Trophoblast cell (in vitro differentiated cells and primary cell): ENCODE data around the gene KLRC4.
"Not testable (repeated sequence)": the region's sequence is repeated elsewhere in the genome, so short reads cannot be mapped to it uniquely, and the experiment has no call there.

Source experiments
- DNase-seq, 2 donors: peaks; one replicate each; pipeline ENCODE4 v3.0.0-alpha.2; 2016
- H2AFZ ChIP-seq: 2 replicates; pipeline ENCODE4 v1.6.1; 2013; ENCODE audit warnings: low read length, moderate library complexity, mild to moderate bottlenecking; ENCODE audit not compliant: insufficient read depth, poor library complexity
- H2AK5ac ChIP-seq: 2 replicates; pipeline ENCODE4 v1.6.1; 2013; ENCODE audit warnings: mild to moderate bottlenecking, low read length
- H2BK120ac ChIP-seq: 2 replicates; pipeline ENCODE4 v1.6.1; 2013; ENCODE audit warnings: low read length, mild to moderate bottlenecking, moderate library complexity; ENCODE audit not compliant: insufficient read depth, poor library complexity
- H2BK12ac ChIP-seq: 2 replicates; pipeline ENCODE4 v1.6.1; 2013; ENCODE audit warnings: mild to moderate bottlenecking, low read length, moderate library complexity
- H2BK5ac ChIP-seq: 2 replicates; pipeline ENCODE4 v1.6.1; 2013; ENCODE audit warnings: low read length, low read depth, moderate library complexity, mild to moderate bottlenecking; ENCODE audit not compliant: poor library complexity
- H3K14ac ChIP-seq: 2 replicates; pipeline ENCODE4 v1.6.1; 2013; ENCODE audit warnings: mild to moderate bottlenecking, low read length
- H3K18ac ChIP-seq: 2 replicates; pipeline ENCODE4 v1.6.1; 2013; ENCODE audit warnings: mild to moderate bottlenecking, low read length
- H3K23ac ChIP-seq: 2 replicates; pipeline ENCODE4 v1.6.1; 2013; ENCODE audit warnings: low read length
- H3K27ac ChIP-seq: 2 replicates; pipeline ENCODE4 v1.5.1; 2013; ENCODE audit warnings: low read depth, mild to moderate bottlenecking, inconsistent platforms, low read length, moderate library complexity
- H3K27me3 ChIP-seq: 2 replicates; pipeline ENCODE4 v1.6.1; 2013; ENCODE audit warnings: inconsistent platforms, mild to moderate bottlenecking, low read length, moderate library complexity; ENCODE audit not compliant: insufficient read depth
- H3K36me3 ChIP-seq, 2 experiments: 1 replicate in 1 of 2; 2 replicates in 1 of 2; pipeline ENCODE4 v1.6.1; 2013; ENCODE audit warnings: low read length in 2 of 2, mild to moderate bottlenecking in 2 of 2, moderate library complexity in 1 of 2; ENCODE audit not compliant: insufficient read depth in 2 of 2, control insufficient read depth in 1 of 2
- H3K4ac ChIP-seq: 2 replicates; pipeline ENCODE4 v1.6.1; 2013; ENCODE audit warnings: low read depth, mild to moderate bottlenecking, low read length, moderate library complexity
- H3K4me1 ChIP-seq, 2 experiments: 1 replicate in 1 of 2; 2 replicates in 1 of 2; pipeline ENCODE4 v1.6.1; 2013; ENCODE audit warnings: low read length in 2 of 2, mild to moderate bottlenecking in 2 of 2, moderate library complexity in 1 of 2; ENCODE audit not compliant: insufficient read depth in 2 of 2, control insufficient read depth in 1 of 2
- H3K4me2 ChIP-seq: 2 replicates; pipeline ENCODE4 v1.6.1; 2013; ENCODE audit warnings: inconsistent platforms, mild to moderate bottlenecking, low read length, moderate library complexity
- H3K4me3 ChIP-seq: 2 replicates; pipeline ENCODE4 v1.5.1; 2013; ENCODE audit warnings: mild to moderate bottlenecking, low read depth, low read length, inconsistent platforms
- H3K79me1 ChIP-seq: one replicate; pipeline ENCODE4 v1.6.1; 2013; ENCODE audit warnings: low read length
- H3K79me2 ChIP-seq: 2 replicates; pipeline ENCODE4 v1.6.1; 2013; ENCODE audit warnings: low read length, mild to moderate bottlenecking; ENCODE audit not compliant: control insufficient read depth, insufficient read depth, poor library complexity
- H3K9ac ChIP-seq: 2 replicates; pipeline ENCODE4 v1.6.1; 2013; ENCODE audit warnings: mild to moderate bottlenecking, low read length
- H3K9me3 ChIP-seq: 2 replicates; pipeline ENCODE4 v1.6.1; 2013; ENCODE audit warnings: low read depth, mild to moderate bottlenecking, control low read depth, inconsistent platforms, low read length; ENCODE audit not compliant: insufficient read depth
- H4K12ac ChIP-seq: 2 replicates; pipeline ENCODE4 v1.6.1; 2013; ENCODE audit warnings: low read depth, mild to moderate bottlenecking, low read length, moderate library complexity
- H4K8ac ChIP-seq: 2 replicates; pipeline ENCODE4 v1.6.1; 2013; ENCODE audit warnings: low read depth, mild to moderate bottlenecking, low read length, moderate library complexity
- H4K91ac ChIP-seq: one replicate; pipeline ENCODE4 v1.6.1; 2013; ENCODE audit warnings: low read depth, mild to moderate bottlenecking, low read length, moderate library complexity
- WGBS: extraction: QIAGEN DNeasy Blood & Tissue Kit; methylation state at CpG from one replicate; pipeline ENCODE4 v1.1.7; 2013; ENCODE audit warnings: missing lambda C conversion rate; ENCODE audit not compliant: insufficient read length, insufficient coverage; ENCODE audit errors: extremely low coverage; 5-methylcytosine and 5-hydroxymethylcytosine counted together

The KLRC4 gene

DNA sequence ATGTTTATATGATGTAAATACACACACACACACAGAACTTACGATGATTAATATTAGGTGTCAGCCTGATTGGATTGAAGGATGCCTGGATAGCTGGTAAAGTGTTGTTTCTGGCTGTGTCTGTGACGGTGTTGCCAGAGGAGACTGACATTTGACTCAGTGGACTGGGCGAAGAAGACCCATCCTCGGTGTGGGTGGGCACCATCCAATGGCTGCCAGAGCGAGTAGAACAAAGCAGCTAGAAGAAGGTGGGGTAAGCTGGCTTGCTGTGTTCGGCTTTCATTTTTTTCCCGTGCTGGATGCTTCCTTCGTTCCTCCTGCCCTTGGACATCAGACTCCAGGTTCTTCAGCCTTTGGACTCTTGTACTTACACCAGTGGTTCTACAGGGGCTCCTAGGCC, 31.6 kb upstream of the KLRC4 start:
- H3K79me2 ChIP-seq, H2AFZ ChIP-seq, H3K9ac ChIP-seq, H3K23ac ChIP-seq, H3K4me1 ChIP-seq, H3K79me1 ChIP-seq, H4K8ac ChIP-seq, H2AK5ac ChIP-seq, H3K27me3 ChIP-seq, H2BK5ac ChIP-seq, H3K18ac ChIP-seq, H3K14ac ChIP-seq, H3K9me3 ChIP-seq, H4K91ac ChIP-seq, H3K4ac ChIP-seq, H3K4me3 ChIP-seq, H3K36me3 ChIP-seq, H3K27ac ChIP-seq, H3K4me2 ChIP-seq, H4K12ac ChIP-seq, DNase-seq: not testable (repeated sequence)
- no CpG with 5 or more reads among the region's 8 CpGs for WGBS
- Histone ChIP-seq H2BK120ac (peak overlapping the region; percentile 33), H2BK12ac (peak overlapping the region; percentile 2)

GRCh38 chr12:10439608-10440274, 30.2 kb upstream of the KLRC4 start:
- not testable (repeated sequence) for H3K9me3 ChIP-seq, H3K4me1 ChIP-seq, H4K12ac ChIP-seq, DNase-seq, H4K8ac ChIP-seq, H3K4me3 ChIP-seq, H3K18ac ChIP-seq, H3K9ac ChIP-seq, H3K79me2 ChIP-seq, H3K4me2 ChIP-seq, H2AFZ ChIP-seq, H3K23ac ChIP-seq, H3K27ac ChIP-seq, H2BK12ac ChIP-seq, H3K27me3 ChIP-seq, H3K79me1 ChIP-seq, H2AK5ac ChIP-seq, H3K36me3 ChIP-seq, H2BK120ac ChIP-seq, H3K4ac ChIP-seq, H3K14ac ChIP-seq, H4K91ac ChIP-seq, H2BK5ac ChIP-seq
- no CpG with 5 or more reads among the region's 2 CpGs for WGBS

GRCh38 chr12:10437601-10438000, 28.0 kb upstream of the KLRC4 start:
- not testable (repeated sequence) for H3K79me1 ChIP-seq, H3K4me3 ChIP-seq, H4K12ac ChIP-seq, H3K27me3 ChIP-seq, H2AK5ac ChIP-seq, H3K23ac ChIP-seq, H3K4me2 ChIP-seq, H3K14ac ChIP-seq, H2AFZ ChIP-seq, H3K9me3 ChIP-seq, H3K18ac ChIP-seq, H3K27ac ChIP-seq, H3K9ac ChIP-seq, H4K91ac ChIP-seq, H4K8ac ChIP-seq, H3K4ac ChIP-seq, H3K36me3 ChIP-seq, H2BK120ac ChIP-seq, DNase-seq, H3K79me2 ChIP-seq, H3K4me1 ChIP-seq, H2BK5ac ChIP-seq, H2BK12ac ChIP-seq
- no CpG with 5 or more reads among the region's 2 CpGs for WGBS

- not testable (repeated sequence) for H3K4me1 ChIP-seq, H2AFZ ChIP-seq, H3K23ac ChIP-seq, H3K9ac ChIP-seq, DNase-seq, H2BK5ac ChIP-seq, H4K91ac ChIP-seq, H3K4me3 ChIP-seq, H3K18ac ChIP-seq, H3K9me3 ChIP-seq, H3K4me2 ChIP-seq, H2AK5ac ChIP-seq, H3K4ac ChIP-seq, H3K79me1 ChIP-seq, H3K79me2 ChIP-seq, H3K27ac ChIP-seq, H4K8ac ChIP-seq, H4K12ac ChIP-seq, H3K14ac ChIP-seq, H3K27me3 ChIP-seq, H2BK12ac ChIP-seq, H2BK120ac ChIP-seq, H3K36me3 ChIP-seq
- no CpG with 5 or more reads among the region's 3 CpGs for WGBS
Measured at GRCh38 chr12:10435816-10436215, 26.3 kb upstream of the KLRC4 start, which contains the start of gene KLRC2. TSS of gene KLRC2 (minus strand) at chr12:10436010. CDS start at chr12:10435986, 24 bp downstream.
